HCT116 (cell line): Measurements from ENCODE around the gene DCUN1D2.

Experiments used
- ATF3 ChIP-seq: IDR thresholded peaks from 2 replicates; pipeline ENCODE4 v1.6.1; 2012
- EGR1 ChIP-seq: IDR thresholded peaks from 2 replicates; pipeline ENCODE4 v1.6.1; 2012; ENCODE audit warnings: low read depth
- EZH2 ChIP-seq: fragments of 200-600 bp; sonication (generic); IDR thresholded peaks from 2 replicates; pipeline ENCODE4 v1.6.1; 2017; ENCODE audit warnings: antibody characterized with exemption, mixed run types
- JUND ChIP-seq: IDR thresholded peaks from 2 replicates; pipeline ENCODE4 v1.6.1; 2012
- POLR2A ChIP-seq: IDR thresholded peaks from 2 replicates; pipeline ENCODE4 v1.7.0; 2011; ENCODE audit warnings: borderline replicate concordance; ENCODE audit not compliant: insufficient read depth, insufficient read length; ENCODE audit errors: extremely low read depth
- POLR2AphosphoS5 ChIP-seq: IDR thresholded peaks from 2 replicates; pipeline ENCODE4 v1.6.1; 2011; ENCODE audit warnings: mild to moderate bottlenecking, low read depth, low read length, moderate library complexity
- RAD21 ChIP-seq: IDR thresholded peaks from 2 replicates; pipeline ENCODE4 v1.6.1; 2012; ENCODE audit warnings: low read depth, mild to moderate bottlenecking
- SP1 ChIP-seq: IDR thresholded peaks from 2 replicates; pipeline ENCODE4 v1.6.1; 2012; ENCODE audit warnings: low read depth
- ZNF274 ChIP-seq: fragments of 200-500 bp; sonication (Bioruptor generic); IDR thresholded peaks from 2 replicates; pipeline ENCODE4 v1.6.1; 2014; ENCODE audit warnings: mild to moderate bottlenecking, low read depth, low read length, inconsistent platforms
- TF ChIP-seq, protein P1 (sequence below), 3 experiments: fragments of 200-600 bp in 1 of 3; sonication (generic) in 1 of 3; IDR thresholded peaks in 2 of 3; conservative IDR thresholded peaks in 1 of 3; 2 replicates each; pipeline ENCODE4 v1.5.1; 2012 to 2017; ENCODE audit warnings: low read depth in 2 of 3, low read length in 2 of 3, antibody characterized with exemption in 1 of 3, borderline replicate concordance in 1 of 3, control low read depth in 1 of 3, mild to moderate bottlenecking in 1 of 3, mixed read lengths in 1 of 3, mixed run types in 1 of 3, moderate library complexity in 1 of 3; ENCODE audit not compliant: insufficient read depth in 1 of 3

GRCh38 chr13:113415825-113416224 is 74.7 kb downstream of the DCUN1D2 start:
- TF ChIP-seq, protein P1, sequence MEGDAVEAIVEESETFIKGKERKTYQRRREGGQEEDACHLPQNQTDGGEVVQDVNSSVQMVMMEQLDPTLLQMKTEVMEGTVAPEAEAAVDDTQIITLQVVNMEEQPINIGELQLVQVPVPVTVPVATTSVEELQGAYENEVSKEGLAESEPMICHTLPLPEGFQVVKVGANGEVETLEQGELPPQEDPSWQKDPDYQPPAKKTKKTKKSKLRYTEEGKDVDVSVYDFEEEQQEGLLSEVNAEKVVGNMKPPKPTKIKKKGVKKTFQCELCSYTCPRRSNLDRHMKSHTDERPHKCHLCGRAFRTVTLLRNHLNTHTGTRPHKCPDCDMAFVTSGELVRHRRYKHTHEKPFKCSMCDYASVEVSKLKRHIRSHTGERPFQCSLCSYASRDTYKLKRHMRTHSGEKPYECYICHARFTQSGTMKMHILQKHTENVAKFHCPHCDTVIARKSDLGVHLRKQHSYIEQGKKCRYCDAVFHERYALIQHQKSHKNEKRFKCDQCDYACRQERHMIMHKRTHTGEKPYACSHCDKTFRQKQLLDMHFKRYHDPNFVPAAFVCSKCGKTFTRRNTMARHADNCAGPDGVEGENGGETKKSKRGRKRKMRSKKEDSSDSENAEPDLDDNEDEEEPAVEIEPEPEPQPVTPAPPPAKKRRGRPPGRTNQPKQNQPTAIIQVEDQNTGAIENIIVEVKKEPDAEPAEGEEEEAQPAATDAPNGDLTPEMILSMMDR (IDR thresholded peaks at IDR 0.05 in 2 of 3, conservative IDR thresholded peaks at IDR 0.05 in 1 of 3; ENCODE audit: borderline replicate concordance in 1 of 3, insufficient read depth in 1 of 3, low read depth in 2 of 3, low read length in 2 of 3): no peak
- TF ChIP-seq EZH2 (no peak), EGR1 (no peak), ZNF274 (no peak), JUND (no peak), RAD21 (no peak), SP1 (no peak), POLR2AphosphoS5 (no peak), POLR2A (no peak), ATF3 (no peak)
